ENCODE results near the gene PPA1. TPM values are rescaled to one million over a fixed set of nuclear protein-coding genes. Genes with fewer than 3 reads are reported as not detected.
"Not testable (repeated sequence)": the region's sequence is repeated elsewhere in the genome, so short reads cannot be mapped to it uniquely, and the experiment has no call there.

Gene PPA1
- total RNA-seq, 1 donor from 2014 or later, result 79.3 TPM

- intact Hi-C loops (cut with DNase I), result no loop called here
- no peak overlapping the region for H3K27ac ChIP-seq
- H3K36me3 ChIP-seq, result peaks cover 0 to 42% of the 10 kb centered on the region in 2 donors
- peaks cover 57% of the 10 kb centered on the region for H3K4me1 ChIP-seq
- no peak for DNase-seq (ENCODE audit: extremely low spot score in 2 of 2)
- TF ChIP-seq CTCF (IDR thresholded peaks at IDR 0.05), result no peak
- no peak for TF ChIP-seq POLR2AphosphoS5 (IDR thresholded peaks at IDR 0.05; ENCODE audit: insufficient read depth in 1 of 2, low read depth in 1 of 2)
- TF ChIP-seq POLR2A (IDR thresholded peaks at IDR 0.05), result no peak
- no peaks in the 10 kb centered on the region for H3K9me3 ChIP-seq
- H3K27me3 ChIP-seq, result no peaks in the 10 kb centered on the region
- H3K4me3 ChIP-seq, result no peak overlapping the region
Measured at GRCh38 chr10:70162151-70162891, 70.9 kb downstream of the PPA1 start.

- intact Hi-C loops (cut with DNase I), result no loop called here
- Histone ChIP-seq H3K9me3 (no peaks in the 10 kb centered on the region), H3K36me3 (peaks cover 2 to 57% of the 10 kb centered on the region in 2 donors), H3K4me3 (no peak overlapping the region), H3K27ac (no peak overlapping the region), H3K27me3 (no peaks in the 10 kb centered on the region), H3K4me1 (peaks cover 41% of the 10 kb centered on the region)
- DNase-seq (ENCODE audit: extremely low spot score in 2 of 2), result no peak
- TF ChIP-seq CTCF (IDR thresholded peaks at IDR 0.05) (no peak), POLR2AphosphoS5 (IDR thresholded peaks at IDR 0.05; ENCODE audit: insufficient read depth in 1 of 2, low read depth in 1 of 2) (no peak), POLR2A (IDR thresholded peaks at IDR 0.05) (no peak)
Measured at GRCh38 chr10:70160798-70161197, 72.4 kb downstream of the PPA1 start.

- H3K36me3 ChIP-seq, result peaks cover 2 to 67% of the 10 kb centered on the region in 2 donors
- H3K9me3 ChIP-seq; intact Hi-C loops (cut with DNase I); H3K27ac ChIP-seq; H3K4me3 ChIP-seq; DNase-seq (ENCODE audit: extremely low spot score in 2 of 2); H3K27me3 ChIP-seq: not testable (repeated sequence)
- peaks cover 33% of the 10 kb centered on the region for H3K4me1 ChIP-seq
Measured at GRCh38 chr10:70159366-70159765, 73.9 kb downstream of the PPA1 start.

- H3K36me3 ChIP-seq, result peaks cover 2 to 78% of the 10 kb centered on the region in 2 donors
- peaks cover 21% of the 10 kb centered on the region for H3K4me1 ChIP-seq
- no peak overlapping the region for H3K27ac ChIP-seq
- intact Hi-C loops (cut with DNase I), result no loop called here
- no peaks in the 10 kb centered on the region for H3K27me3 ChIP-seq
- DNase-seq (ENCODE audit: extremely low spot score in 2 of 2), result no peak
- H3K4me3 ChIP-seq, result no peak overlapping the region
- H3K9me3 ChIP-seq, result no peaks in the 10 kb centered on the region
- TF ChIP-seq POLR2AphosphoS5 (IDR thresholded peaks at IDR 0.05; ENCODE audit: insufficient read depth in 1 of 2, low read depth in 1 of 2) (no peak), CTCF (IDR thresholded peaks at IDR 0.05) (no peak), POLR2A (IDR thresholded peaks at IDR 0.05) (no peak)
Measured at GRCh38 chr10:70158113-70158512, 75.1 kb downstream of the PPA1 start.

- intact Hi-C loops (cut with DNase I), result no loop called here
- H3K9me3 ChIP-seq, result no peaks in the 10 kb centered on the region
- no peaks in the 10 kb centered on the region for H3K27me3 ChIP-seq
- no peak overlapping the region for H3K4me3 ChIP-seq
- DNase-seq (ENCODE audit: extremely low spot score in 2 of 2), result no peak
- H3K27ac ChIP-seq, result no peak overlapping the region
- H3K4me1 ChIP-seq, result no peaks in the 10 kb centered on the region
- TF ChIP-seq CTCF (IDR thresholded peaks at IDR 0.05), result no peak
- TF ChIP-seq POLR2A (IDR thresholded peaks at IDR 0.05), result no peak
- TF ChIP-seq POLR2AphosphoS5 (IDR thresholded peaks at IDR 0.05; ENCODE audit: insufficient read depth in 1 of 2, low read depth in 1 of 2), result no peak
- peaks cover 2 to 85% of the 10 kb centered on the region in 2 donors for H3K36me3 ChIP-seq
Measured at GRCh38 chr10:70155255-70155838, 77.9 kb downstream of the PPA1 start.

Small RNA genes lying within 50 kb of the gene (small RNA-seq; reads per million reads assigned to genes)
- gene RPS25P9, result not detected

Other genes with a start within 250 kb of the PPA1 start
- 15.5 TPM for gene MACROH2A2, start 180.6 kb downstream of the PPA1 start, total RNA-seq
- 10.6 TPM for gene AIFM2, start 100.6 kb downstream of the PPA1 start, total RNA-seq
- gene TYSND1, start 86.7 kb downstream of the PPA1 start, total RNA-seq, result 15.7 TPM
- gene SAR1A, start 62.9 kb downstream of the PPA1 start, total RNA-seq, result 57.9 TPM
- gene NPFFR1, start 50.6 kb upstream of the PPA1 start, total RNA-seq, result not detected
- 10.8 TPM for gene LRRC20, start 149.2 kb upstream of the PPA1 start, total RNA-seq
- 47.4 TPM for gene EIF4EBP2, start 170.7 kb upstream of the PPA1 start, total RNA-seq
- not detected for gene NODAL, start 208.3 kb upstream of the PPA1 start, total RNA-seq
- 6.9 TPM for gene PALD1, start 245.3 kb upstream of the PPA1 start, total RNA-seq